GM12878 (cell line): Measurements from ENCODE around the gene RBM26. TPM values are rescaled to one million over a fixed set of nuclear protein-coding genes. Genes with fewer than 3 reads are reported as not detected.

ENCODE experiments used
- ATAC-seq: fragments of 200-7000 bp; cut with Tn5 transposase; 3 replicates; pipeline ENCODE4 v1.9.1; 2020; ENCODE audit warnings: mild to moderate bottlenecking, moderate library complexity
- Bru-seq: library from RNA; stranded (reverse); fragments of 400-500 nt; gene quantifications from one replicate; lab custom pipeline; 2021; lab: Mats Ljungman, UMichigan
- BruChase-seq, 2 experiments: library from RNA; stranded (reverse); fragments of 400-500 nt; gene quantifications; one replicate each; lab custom pipeline; 2021; lab: Mats Ljungman, UMichigan
- BruUV-seq: library from RNA; stranded (reverse); fragments of 400-500 nt; replicated peaks from 2 replicates; lab custom pipeline; 2021; lab: Mats Ljungman, UMichigan
- CTCF ChIA-PET: fragments of 300-600 bp; sonication (Branson Sonifier 250); formaldehyde crosslinking; extraction: SDS; loops from one replicate; lab custom pipeline; 2021; ENCODE audit warnings: inconsistent platforms; lab: Yijun Ruan, JAX
- POLR2A ChIA-PET: fragments of 350-600 bp; formaldehyde crosslinking; extraction: SDS; loops from one replicate; lab custom pipeline; 2021; ENCODE audit warnings: inconsistent platforms; lab: Charles Lee
- RAD21 ChIA-PET: fragments of 300-600 bp; sonication (Branson Sonifier 250); formaldehyde crosslinking; loops from one replicate; lab custom pipeline; 2023; ENCODE audit warnings: antibody characterized with exemption; ENCODE audit not compliant: unreplicated experiment; lab: Charles Lee
- SMC1A ChIA-PET: fragments of 300-600 bp; sonication (Branson Sonifier 250); formaldehyde crosslinking; loops from one replicate; lab custom pipeline; 2023; ENCODE audit not compliant: unreplicated experiment, uncharacterized antibody; lab: Charles Lee
- DNase-seq: peaks from one replicate; pipeline ENCODE4 v3.0.0-alpha.2; 2011; ENCODE audit warnings: low read depth, low spot score
- FAIRE-seq: peaks from 3 replicates; lab custom pipeline; 2011; peaks lifted over from hg19 to GRCh38; lab: Jason Lieb, UNC
- H2AFZ ChIP-seq: 2 replicates; pipeline ENCODE4 v1.6.0; 2011; ENCODE audit warnings: low read depth, low read length, control low read depth; ENCODE audit not compliant: control insufficient read depth
- H3K27ac ChIP-seq: 2 replicates; pipeline ENCODE4 v1.5.1; 2011; ENCODE audit warnings: control low read depth; ENCODE audit not compliant: control insufficient read depth, insufficient read depth
- H3K27me3 ChIP-seq, 2 experiments: replicated peaks in 1 of 2; 2 replicates each; pipeline versions ENCODE4 v1.6.0 to v1.6.1; 2011; ENCODE audit warnings: low read length in 1 of 2; ENCODE audit not compliant: control insufficient read depth in 2 of 2, insufficient read depth in 2 of 2
- H3K36me3 ChIP-seq, 2 experiments: 2 replicates each; pipeline ENCODE4 v1.5.1; 2011; ENCODE audit warnings: low read length in 1 of 2; ENCODE audit not compliant: control insufficient read depth in 2 of 2, insufficient read depth in 2 of 2
- H3K4me1 ChIP-seq: 2 replicates; pipeline ENCODE4 v1.6.1; 2011; ENCODE audit warnings: mild to moderate bottlenecking, low read length, moderate library complexity, mixed read lengths; ENCODE audit not compliant: control insufficient read depth, insufficient read depth
- H3K4me2 ChIP-seq: 2 replicates; pipeline ENCODE4 v1.6.0; 2011; ENCODE audit warnings: control low read depth; ENCODE audit not compliant: control insufficient read depth, insufficient read depth
- H3K4me3 ChIP-seq: fragments of 200-600 bp; sonication (generic); 2 replicates; pipeline ENCODE4 v1.5.1; 2016
- H3K79me2 ChIP-seq: 2 replicates; pipeline ENCODE4 v1.6.0; 2011; ENCODE audit warnings: low read length; ENCODE audit not compliant: control insufficient read depth, insufficient read depth
- H3K9ac ChIP-seq: 2 replicates; pipeline ENCODE4 v1.8.0; 2011; ENCODE audit warnings: low read length, control low read depth, mixed read lengths; ENCODE audit not compliant: control insufficient read depth, insufficient read depth
- H3K9me3 ChIP-seq: replicated peaks from 3 replicates; pipeline ENCODE4 v1.5.1; 2011; ENCODE audit warnings: mild to moderate bottlenecking, low read length; ENCODE audit not compliant: control insufficient read depth, insufficient read depth
- H4K20me1 ChIP-seq: 2 replicates; pipeline ENCODE4 v1.6.0; 2011; ENCODE audit not compliant: control insufficient read depth, insufficient read depth
- ATF7 ChIP-seq: fragments of 450-650 bp; IDR thresholded peaks from 2 replicates; pipeline ENCODE4 v1.6.1; 2016; ENCODE audit warnings: low read depth, mild to moderate bottlenecking
- BCL3 ChIP-seq: IDR thresholded peaks from 2 replicates; pipeline ENCODE4 v1.6.1; 2011; ENCODE audit warnings: borderline replicate concordance, low read depth, mild to moderate bottlenecking, moderate library complexity, low read length; ENCODE audit not compliant: insufficient read depth, poor library complexity, severe bottlenecking
- CHD1 ChIP-seq: IDR thresholded peaks from 2 replicates; pipeline ENCODE4 v1.6.1; 2012; ENCODE audit warnings: low read depth, low read length, improper control_type of control experiment
- E4F1 ChIP-seq: fragments of 450-650 bp; IDR thresholded peaks from 2 replicates; pipeline ENCODE4 v1.6.1; 2018; ENCODE audit warnings: borderline replicate concordance, mild to moderate bottlenecking; ENCODE audit not compliant: partially characterized antibody
- EGR1 ChIP-seq, 2 experiments: IDR thresholded peaks; 1 replicate in 1 of 2; 2 replicates in 1 of 2; pipeline ENCODE4 v1.6.1; 2011 to 2012; ENCODE audit warnings: low read depth in 2 of 2, low read length in 2 of 2, borderline replicate concordance in 1 of 2, mild to moderate bottlenecking in 1 of 2, moderate library complexity in 1 of 2
- HCFC1 ChIP-seq: fragments of 150-350 bp; IDR thresholded peaks from 2 replicates; pipeline ENCODE4 v1.6.1; 2014; ENCODE audit warnings: low read length
- NFIC ChIP-seq: IDR thresholded peaks from 2 replicates; pipeline ENCODE4 v1.6.1; 2012; ENCODE audit warnings: low read depth, mild to moderate bottlenecking, inconsistent platforms, low read length, moderate library complexity
- NR2C1 ChIP-seq: fragments of 450-650 bp; IDR thresholded peaks from 2 replicates; pipeline ENCODE4 v1.6.1; 2017; ENCODE audit warnings: antibody characterized with exemption, mild to moderate bottlenecking, moderate library complexity
- PML ChIP-seq: IDR thresholded peaks from 2 replicates; pipeline ENCODE4 v1.6.1; 2012; ENCODE audit warnings: low read length, inconsistent platforms
- POLR2A ChIP-seq: IDR thresholded peaks from 2 replicates; pipeline ENCODE4 v1.6.1; 2011; ENCODE audit warnings: low read depth, mild to moderate bottlenecking, low read length
- SMAD5 ChIP-seq: IDR thresholded peaks from 2 replicates; pipeline ENCODE4 v1.6.1; 2016; ENCODE audit warnings: antibody characterized with exemption, low read depth
- SPI1 ChIP-seq: IDR thresholded peaks from 2 replicates; pipeline ENCODE4 v1.6.1; 2011; ENCODE audit warnings: low read depth, mild to moderate bottlenecking, low read length, moderate library complexity, borderline replicate concordance; ENCODE audit not compliant: insufficient read depth
- TAF1 ChIP-seq: IDR thresholded peaks from 2 replicates; pipeline ENCODE4 v1.6.1; 2011; ENCODE audit warnings: mild to moderate bottlenecking, low read depth, low read length, borderline replicate concordance
- WRNIP1 ChIP-seq: IDR thresholded peaks from 2 replicates; pipeline ENCODE4 v1.6.1; 2011; ENCODE audit warnings: low read depth, low read length, improper control_type of control experiment, borderline replicate concordance
- ZNF274 ChIP-seq: IDR thresholded peaks from one replicate; pipeline ENCODE4 v1.8.0; 2011; ENCODE audit not compliant: insufficient read length, insufficient read depth
- WGBS: methylation state at CpG from one replicate; pipeline ENCODE4 v1.1.6; 2016; ENCODE audit warnings: low lambda C conversion rate; ENCODE audit not compliant: insufficient replicate concordance, insufficient coverage; ENCODE audit errors: missing lambda C conversion rate; 5-methylcytosine and 5-hydroxymethylcytosine counted together
- in situ Hi-C: fragments of 300-500 bp; cut with MboI; formaldehyde crosslinking; loops from 9 replicates; pipeline ENCODE4 v1.14.3; 2018; ENCODE audit warnings: mixed read lengths
- intact Hi-C: fragments of 100-400 bp; cut with micrococcal nuclease; formaldehyde crosslinking; loops from one replicate; pipeline ENCODE4 v1.14.2; 2022; ENCODE audit not compliant: unreplicated experiment
- long read RNA-seq, 2 experiments: library from polyadenylated mRNA; unstranded; transcript quantifications; one replicate each; pipeline ENCODE4 v2.0.0, GENCODE V29; 2019 to 2020
- polyA minus RNA-seq, 3 experiments: library from RNA; depleted of rRNA, polyadenylated mRNA; stranded (reverse); fragments of >200 nt; gene quantifications; 2 replicates each; pipeline ENCODE4 v1.2.3, GENCODE V29; 2011
- polyA plus RNA-seq, 11 experiments: library from polyadenylated mRNA; depleted of rRNA in 4 of 11; unstranded in 6 of 11; stranded (reverse) in 5 of 11; fragments of >200 nt; fragmentation: Nextera tagmentation in 4 of 11; fragmentation: Illumina TruSeq in 1 of 11; extraction: Ambion mirVana in 4 of 11; extraction: Trizol in 1 of 11; gene quantifications; 1 replicate in 1 of 11; 2 replicates in 10 of 11; pipeline versions ENCODE4 v1.2.1 to v1.2.3, GENCODE V29; 2011 to 2016; ENCODE audit warnings: inconsistent platforms in 2 of 11, missing spikeins in 2 of 11, low read depth in 1 of 11
- total RNA-seq, 4 experiments: library from RNA; depleted of rRNA in 3 of 4; stranded (reverse); fragments of >200 nt in 3 of 4; fragmentation: Illumina TruSeq in 1 of 4; extraction: Trizol in 1 of 4; gene quantifications; 2 replicates each; pipeline versions ENCODE4 v1.2.1 to v1.2.3, GENCODE V29; 2013 to 2021

RBM26 gene
- 285 and 300 TPM in 2 replicates for total RNA-seq (2013; cell fraction: nucleolus; rRNA removed)
- total RNA-seq (2014; rRNA removed) (38.5 and 45.3 TPM in 2 replicates), total RNA-seq (2014; rRNA removed; fragmentation: Illumina TruSeq; extraction: Trizol) (69.9 and 72.3 TPM in 2 replicates), total RNA-seq (2021) (48.7 and 51.7 TPM in 2 replicates), polyA plus RNA-seq (2011; rRNA removed) (54.2 and 77.4 TPM in 2 replicates), polyA plus RNA-seq (2014; fragmentation: Illumina TruSeq; extraction: Trizol) (71.3 and 89.8 TPM in 2 replicates), polyA plus RNA-seq (2014; fragmentation: Nextera tagmentation; extraction: Ambion mirVana) (10 to 100 TPM; 17.6 to 19.2 TPM), polyA plus RNA-seq (2014; rRNA removed) (35.6 and 39.2 TPM in 2 replicates), polyA plus RNA-seq (2016; fragmentation: Nextera tagmentation; extraction: Ambion mirVana) (10 to 100 TPM; 24.7 to 24.8 TPM), polyA minus RNA-seq (2011; rRNA and poly(A)+ RNA removed) (39.0 and 45.2 TPM in 2 replicates), Bru-seq, nascent RNA (percentile 95 among the genes with signal in this experiment), BruChase-seq, experiment 1, labeled RNA remaining after a 6-hour chase (percentile 92 among the genes with signal in this experiment), BruChase-seq, experiment 2, labeled RNA remaining after a 2-hour chase (percentile 96 among the genes with signal in this experiment)
- polyA plus RNA-seq (2011; ENCODE audit: low read depth): 19.2 TPM
- 19.0 and 20.8 TPM in 2 replicates for polyA plus RNA-seq (2011; cell fraction: cytosol; rRNA removed)
- polyA plus RNA-seq (2011; cell fraction: nucleus; rRNA removed): 103 and 106 TPM in 2 replicates
- 31.6 and 35.0 TPM in 2 replicates for polyA plus RNA-seq (2012)
- 18.9 and 19.4 TPM in 2 replicates for polyA minus RNA-seq (2011; cell fraction: cytosol; rRNA and poly(A)+ RNA removed)
- polyA minus RNA-seq (2011; cell fraction: nucleus; rRNA and poly(A)+ RNA removed): 74.5 and 103 TPM in 2 replicates
- long read RNA-seq, experiment 1, partial matches to known transcripts: 3 of 3 reads
- long read RNA-seq, experiment 1, other reads (novel, unspliced or antisense): 0 of 3 reads
- long read RNA-seq, experiment 2, partial matches to known transcripts: 20 of 41 reads
- long read RNA-seq, experiment 2, other reads (novel, unspliced or antisense): 20 of 41 reads

GRCh38 chr13:79405831-79406596 is at the start of gene RBM26:
TSS of gene RBM26 (minus strand) at chr13:79406255. CDS start at chr13:79405774, 481 bp downstream.
- Histone ChIP-seq H3K36me3 (peaks cover 0 to 4% of the 10 kb centered on the region in 2 experiments; a peak in 2 of 4 replicates), H3K9me3 (no peaks in the 10 kb centered on the region), H3K4me3 (peak within 1 kb of the TSS; percentile 99), H3K27me3 (no peaks in the 10 kb centered on the region), H3K79me2 (peaks cover 67% of the 10 kb centered on the region), H3K4me2 (peak within 1 kb of the TSS; percentile 84), H3K27ac (peak within 1 kb of the TSS; percentile 99), H3K4me1 (peaks cover 2% of the 10 kb centered on the region; the same call in 1 of the 2 replicates), H3K9ac (peak within 1 kb of the TSS; percentile 99), H2AFZ (peak within 1 kb of the TSS; percentile 97), H4K20me1 (no peaks in the 10 kb centered on the region)
- ChIA-PET RAD21 (interaction anchor here (1.1 to 2.0 kb wide), 5 partner anchors 18 to 1040 kb away, joined by 3 to 10 read pairs (median 4); no protein-coding TSS in a partner anchor), SMC1A (interaction anchor here (0.7 to 3.2 kb wide), 11 partner anchors 10 to 135 kb away, joined by 3 to 13 read pairs (median 4); no protein-coding TSS in a partner anchor), CTCF (interaction anchor here (0.6 to 2.6 kb wide), 12 partner anchors 12 to 270 kb away, joined by 3 to 13 read pairs (median 3); no protein-coding TSS in a partner anchor), POLR2A (interaction anchor here (0.5 to 2.3 kb wide), 9 partner anchors 8 to 121 kb away, joined by 3 to 9 read pairs (median 4); partner anchors contain the start of gene NDFIP2)
- DNase-seq (peak; percentile 76), ATAC-seq (peak; percentile 73), FAIRE-seq (peak; percentile 35)
- 1% methylated on average over 59 of the region's 72 CpGs for WGBS
- in situ Hi-C loops (no loop called here), intact Hi-C loops (no loop called here)
- TSS peak; percentile 89 for BruUV-seq
- no peak for TF ChIP-seq SPI1
- peak; percentile 95 for TF ChIP-seq POLR2A
- TF ChIP-seq SMAD5: peak; percentile 91
- TF ChIP-seq PML: peak; percentile 91
- peak; percentile 86; the same call in 1 of the 2 replicates for TF ChIP-seq TAF1
- peak; percentile 61 for TF ChIP-seq HCFC1
- no peak for TF ChIP-seq CHD1
- peak in 1 of 2 experiments; percentile 78; a peak in 2 of 3 replicates for TF ChIP-seq EGR1 (IDR thresholded peaks at IDR 0.05; ENCODE audit: borderline replicate concordance in 1 of 2, low read depth in 2 of 2, low read length in 2 of 2)
- no peak for TF ChIP-seq WRNIP1
- no peak for TF ChIP-seq ZNF274
- TF ChIP-seq NFIC: no peak
- TF ChIP-seq NR2C1: peak; percentile 88
- TF ChIP-seq ATF7: 0 out of 2 replicates have a peak, but pooled peaks have one; percentile 33
- peak; percentile 15 for TF ChIP-seq E4F1
- no peak for TF ChIP-seq BCL3
